ENCODE measurements around the gene KDM1B.
A peak's percentile ranks its signal among the peaks of the same experiment; 100 is the strongest.

KDM1B gene

GRCh38 chr6:18264219-18264922 lies 109.1 kb downstream of the KDM1B start, which contains the start of gene DEK:
TSS of gene DEK (minus strand) at chr6:18264530. CDS start at chr6:18263987, 543 bp downstream.
- peak; percentile 82 for DNase-seq (ENCODE audit: low read depth)

- no peak for DNase-seq (ENCODE audit: low read depth)
Observed at GRCh38 chr6:18264923-18265377, 109.7 kb downstream of the KDM1B start.

DNA sequence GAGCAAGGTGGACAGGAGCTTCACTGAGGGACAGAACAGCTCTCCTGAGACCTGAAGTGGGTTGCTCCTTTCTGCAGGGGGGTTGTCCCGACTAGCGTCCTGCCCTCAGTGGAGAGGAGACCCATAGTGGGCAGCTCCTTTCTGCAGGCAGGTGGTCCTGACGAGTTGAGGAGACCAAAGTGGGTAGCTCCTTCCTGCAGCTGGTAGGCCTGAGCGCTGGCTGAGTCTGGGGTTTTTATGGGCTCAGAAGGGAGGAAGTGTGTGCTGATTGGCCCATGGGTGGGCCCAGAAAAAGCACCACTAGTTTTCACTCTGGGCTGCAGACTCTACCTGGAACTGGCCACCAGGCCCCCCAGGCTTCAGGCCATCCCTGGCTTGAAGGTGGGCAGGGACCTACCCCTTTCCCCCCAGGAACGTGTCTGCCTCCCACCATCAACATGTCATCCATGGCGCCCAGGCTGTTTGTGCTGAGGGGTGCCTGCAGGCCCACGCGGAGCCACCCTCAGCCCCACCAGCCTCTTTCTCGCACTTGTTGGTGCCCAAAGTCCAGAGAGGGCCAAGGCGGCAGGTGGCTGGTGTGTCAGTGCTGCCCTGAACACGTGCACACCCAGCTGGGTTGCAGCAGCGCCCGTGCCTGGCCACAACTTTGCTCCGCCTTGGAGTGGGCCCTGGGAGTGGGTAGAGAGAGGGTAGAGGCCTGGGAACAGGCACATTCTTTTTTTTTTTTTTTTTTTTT lies 110.7 kb downstream of the KDM1B start:
- DNase-seq (ENCODE audit: low read depth) = no peak

DNA sequence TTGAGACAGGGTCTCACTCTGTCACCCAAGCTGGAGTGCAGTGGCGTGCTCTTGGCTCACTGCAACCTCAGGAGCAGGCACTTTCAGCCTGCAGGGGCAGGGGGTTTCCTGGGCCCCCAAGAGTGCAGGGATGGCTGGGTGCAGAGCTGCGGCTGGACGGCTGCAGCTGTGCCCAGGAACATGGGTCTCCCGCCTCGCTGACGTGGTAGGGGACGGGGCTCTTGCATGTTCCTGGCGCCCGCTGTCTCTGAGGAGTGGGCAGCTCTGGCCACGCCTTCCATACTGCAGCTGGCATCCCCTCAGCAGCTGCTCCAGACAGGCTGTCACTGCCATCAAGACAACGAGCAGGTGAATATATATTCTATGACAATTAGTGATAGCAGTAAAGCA lies 111.3 kb downstream of the KDM1B start:
- no peak for DNase-seq (ENCODE audit: low read depth)

DNA sequence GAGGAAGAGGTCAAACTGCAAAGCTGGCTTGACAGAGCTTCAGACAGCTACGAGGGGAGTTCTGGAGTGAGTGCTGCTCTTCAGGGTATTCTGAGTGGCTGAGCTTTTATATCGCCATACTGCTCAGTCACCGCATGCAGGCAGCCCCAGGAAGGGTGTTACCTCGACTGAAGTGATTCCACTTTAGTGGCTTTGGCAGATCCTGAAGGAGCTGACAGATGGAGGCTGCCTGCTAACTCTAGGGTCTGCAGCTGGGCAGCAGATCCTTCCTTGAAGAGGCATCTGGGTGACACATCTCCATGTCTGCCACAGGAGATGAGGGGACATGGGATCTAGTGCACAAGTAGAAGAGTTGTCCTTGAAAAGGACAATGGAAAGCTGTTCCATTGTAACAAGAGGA lies 112.8 kb downstream of the KDM1B start:
- no peak for DNase-seq (ENCODE audit: low read depth)

GRCh38 chr6:18269253-18269652 lies 114.0 kb downstream of the KDM1B start:
- no peak for DNase-seq (ENCODE audit: low read depth)

GRCh38 chr6:18269717-18270116 lies 114.5 kb downstream of the KDM1B start:
- DNase-seq (ENCODE audit: low read depth) = no peak

DNA sequence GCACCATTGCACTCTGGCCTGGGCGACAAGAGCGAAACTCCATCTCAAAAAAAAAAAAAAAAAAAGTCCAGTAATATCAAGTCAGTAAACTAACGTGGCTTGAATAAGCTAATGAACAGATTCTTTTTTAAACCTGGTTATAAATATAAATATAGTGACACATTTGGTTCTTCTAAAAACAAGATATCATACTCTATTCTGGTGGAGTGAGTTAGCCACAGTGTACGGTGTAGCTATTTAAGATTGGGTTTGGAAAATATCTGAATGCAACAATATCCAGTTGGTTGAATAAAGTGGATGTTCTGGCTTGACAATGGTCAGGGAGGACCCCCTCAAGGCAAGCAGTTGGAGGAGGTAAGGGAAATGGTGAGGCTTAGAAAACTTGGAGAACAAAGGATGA lies 115.0 kb downstream of the KDM1B start:
- no peak for DNase-seq (ENCODE audit: low read depth)
